ENCODE measurements around the gene TCF21.

The TCF21 gene

GRCh38 chr6:133889557-133890403, 867 bp downstream of the TCF21 start:
- DNase-seq (ENCODE audit: low read depth in 2 of 2) = no peak

DNA sequence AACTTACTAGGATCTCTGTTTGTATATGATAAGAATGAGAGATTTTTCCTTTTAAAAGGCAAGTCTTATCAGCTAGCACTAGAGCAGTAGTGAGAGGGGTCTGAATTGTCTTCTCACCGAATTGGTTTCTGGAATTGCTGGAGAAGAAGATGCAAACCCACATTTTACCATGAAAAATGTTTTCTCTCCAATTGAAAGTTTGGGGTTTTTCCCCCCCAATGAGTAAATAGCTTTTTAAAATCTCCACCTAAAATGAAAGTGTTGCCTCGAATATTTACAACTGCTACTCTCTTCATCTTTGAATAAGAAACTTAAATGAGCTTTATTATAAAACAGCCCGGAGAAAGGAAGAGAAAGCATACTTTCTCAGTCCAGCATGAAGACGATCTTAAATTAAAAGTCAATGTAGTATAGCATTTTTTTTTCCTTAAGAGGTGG, 1.8 kb downstream of the TCF21 start:
- no peak for DNase-seq (ENCODE audit: low read depth in 2 of 2)

- DNase-seq (ENCODE audit: low read depth in 2 of 2) = no peak
Observed at GRCh38 chr6:133891149-133891926, 2.4 kb downstream of the TCF21 start.

DNA sequence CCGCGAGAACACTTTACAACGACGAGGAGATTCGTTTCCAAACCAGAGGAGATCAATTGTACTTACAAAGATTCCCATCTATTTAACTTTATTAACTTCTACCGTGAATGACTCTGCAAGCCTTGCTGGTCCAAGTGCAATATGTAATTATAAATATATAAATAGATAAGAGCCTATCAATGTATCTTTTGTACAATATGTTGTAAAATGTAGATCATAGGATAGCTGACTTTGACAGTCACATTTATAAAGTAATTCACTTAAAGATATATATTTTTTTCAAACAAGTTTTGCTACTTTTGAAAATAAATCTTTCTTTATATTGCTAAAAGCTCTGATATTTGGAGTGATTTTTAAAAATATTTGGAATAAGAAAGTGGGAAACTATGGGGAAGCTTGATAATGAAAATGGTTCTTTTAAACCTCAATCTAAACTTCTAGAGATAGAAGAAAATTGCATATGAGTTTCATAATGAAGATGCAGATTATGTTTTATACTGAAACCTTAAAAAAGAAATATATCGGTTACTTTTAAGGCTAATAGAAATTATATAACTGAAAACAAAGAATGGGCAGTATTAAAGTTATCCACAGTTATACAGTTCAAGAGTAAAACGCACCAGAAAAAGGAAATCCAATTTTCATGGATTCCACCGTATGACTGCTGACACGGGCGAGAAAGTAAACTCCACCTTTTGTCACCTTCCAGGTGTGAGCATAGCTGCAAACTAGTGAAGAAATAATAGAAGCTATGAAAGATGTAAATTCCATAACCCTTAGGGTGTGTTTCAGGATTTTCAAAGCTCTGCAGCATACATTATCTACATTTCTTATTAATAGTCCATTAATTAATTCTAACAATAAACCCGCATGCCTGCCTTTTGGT, 3.3 kb downstream of the TCF21 start:
- DNase-seq (ENCODE audit: low read depth in 2 of 2) = no peak

- DNase-seq (ENCODE audit: low read depth in 2 of 2) = no peak
Observed at GRCh38 chr6:133892813-133893691, 4.1 kb downstream of the TCF21 start.

- no peak for DNase-seq (ENCODE audit: low read depth in 2 of 2)
Observed at GRCh38 chr6:133893946-133894345, 5.0 kb downstream of the TCF21 start.

DNA sequence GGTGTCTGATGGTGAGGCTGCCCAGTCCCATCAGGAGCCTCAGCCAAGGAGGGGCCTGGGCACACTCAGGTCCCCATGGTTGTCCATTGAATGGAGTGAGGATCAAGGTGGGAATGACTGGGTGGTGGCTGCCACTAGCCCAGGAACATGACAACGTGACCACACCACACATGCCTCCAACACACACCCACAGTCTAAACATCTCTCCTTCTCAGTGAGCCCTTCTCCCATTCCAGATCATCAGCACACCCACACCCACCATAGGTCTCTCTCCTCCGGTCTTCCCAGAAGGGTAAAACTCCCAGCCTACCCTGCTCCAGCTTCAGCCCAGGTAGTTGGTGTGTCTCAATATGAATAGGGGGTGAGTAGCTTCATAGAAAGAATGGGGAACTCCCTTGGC, 5.5 kb downstream of the TCF21 start:
- no peak for DNase-seq (ENCODE audit: low read depth in 2 of 2)

DNA sequence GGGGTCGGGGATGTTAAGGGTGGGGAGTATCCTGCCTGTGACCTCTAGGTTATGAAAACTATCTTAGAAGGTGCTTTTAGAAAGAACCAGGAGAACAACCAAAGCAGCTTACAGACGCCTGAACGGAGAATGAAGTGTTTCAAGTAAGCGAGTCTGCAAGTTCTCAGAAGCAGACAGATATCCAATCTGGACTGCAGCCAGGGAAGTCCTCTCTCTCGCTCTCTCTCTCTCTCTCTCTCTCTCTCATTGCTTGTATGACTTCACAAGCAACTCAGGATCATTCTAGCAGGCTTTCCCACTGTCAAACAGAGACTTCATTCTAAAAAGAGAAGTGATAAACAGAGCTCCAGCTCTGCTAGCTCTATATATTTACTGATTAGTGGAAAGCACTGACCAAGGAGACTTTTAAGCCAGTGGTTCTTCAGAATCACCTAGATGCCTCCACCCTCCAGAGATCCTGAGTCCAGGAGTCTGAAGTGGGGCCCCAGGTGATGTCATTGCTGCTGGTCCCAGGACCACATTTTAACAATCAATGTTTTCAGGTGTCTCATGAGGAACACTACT, 6.0 kb downstream of the TCF21 start:
- DNase-seq (ENCODE audit: low read depth in 2 of 2) = no peak

- no peak for DNase-seq (ENCODE audit: low read depth in 2 of 2)
Observed at GRCh38 chr6:133895573-133896343, 6.8 kb downstream of the TCF21 start.

DNA sequence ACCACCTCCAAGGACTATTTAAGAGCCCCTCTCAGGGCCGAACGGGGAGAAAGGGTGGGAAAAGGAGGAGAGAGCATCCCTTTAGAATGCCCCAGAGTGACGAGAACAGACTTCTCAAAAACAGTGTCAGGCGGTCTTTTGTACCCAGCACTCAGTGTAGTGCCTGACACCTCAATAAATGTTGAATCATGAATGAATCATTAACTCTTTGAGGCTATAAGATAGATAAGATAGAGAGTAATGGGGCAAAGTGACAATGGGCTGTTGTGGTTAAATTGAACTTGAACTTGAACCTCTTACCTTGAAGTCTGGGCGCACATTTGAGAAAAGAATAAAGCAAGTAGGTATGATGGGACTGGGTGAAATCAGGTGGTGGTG, 7.4 kb downstream of the TCF21 start:
- DNase-seq (ENCODE audit: low read depth in 2 of 2) = no peak

GRCh38 chr6:133898263-133898662, 9.3 kb downstream of the TCF21 start:
- no peak for DNase-seq (ENCODE audit: low read depth in 2 of 2)

DNA sequence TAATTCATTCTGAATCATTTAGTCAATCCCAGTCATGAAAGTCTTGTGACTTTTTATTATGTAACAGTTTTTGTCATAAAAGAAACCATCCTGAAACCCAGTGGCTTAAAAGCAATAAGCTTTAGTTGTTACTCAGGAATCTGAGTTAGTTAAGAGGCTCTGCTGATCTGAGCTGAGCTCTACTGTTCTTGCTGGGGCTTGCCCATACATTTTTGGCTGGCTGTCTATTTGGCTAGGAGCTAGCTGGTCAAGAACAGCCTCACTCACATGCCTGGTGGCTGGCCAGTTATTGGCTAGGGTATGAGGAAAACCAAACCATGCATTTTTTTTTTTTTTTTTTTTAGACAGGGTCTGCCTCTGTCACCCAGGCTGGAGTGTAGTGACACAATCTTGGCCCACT, 10.6 kb downstream of the TCF21 start:
- no peak for DNase-seq (ENCODE audit: low read depth in 2 of 2)

- no peak for DNase-seq (ENCODE audit: low read depth in 2 of 2)
Observed at GRCh38 chr6:133903855-133904254, 14.9 kb downstream of the TCF21 start.

- DNase-seq (ENCODE audit: low read depth in 2 of 2) = no peak
Observed at GRCh38 chr6:133906050-133906449, 17.1 kb downstream of the TCF21 start.

GRCh38 chr6:133916650-133917151, 27.8 kb downstream of the TCF21 start:
- peak; percentile 35 to 47 for DNase-seq (ENCODE audit: low read depth in 2 of 2)

DNA sequence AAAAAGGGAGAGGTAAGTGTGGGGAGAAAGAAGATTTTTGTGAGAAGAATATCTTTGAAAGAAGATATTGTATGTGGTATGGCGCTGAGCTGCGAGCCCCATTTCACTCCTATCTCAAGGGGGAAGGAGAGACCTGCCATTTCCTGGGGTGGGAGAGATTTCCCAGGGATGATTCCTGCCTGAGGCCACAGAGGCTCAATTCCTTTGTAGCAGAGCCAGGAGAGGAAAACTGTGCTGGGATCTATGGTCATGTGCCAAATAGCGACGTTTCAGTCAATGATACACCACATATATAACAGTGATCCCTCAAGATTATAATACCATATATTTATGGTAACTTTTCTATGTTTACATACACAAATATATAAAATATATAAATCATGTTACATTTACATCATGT, 28.9 kb downstream of the TCF21 start:
- DNase-seq (ENCODE audit: low read depth in 2 of 2) = no peak

- no peak for DNase-seq (ENCODE audit: low read depth in 2 of 2)
Observed at GRCh38 chr6:133918208-133918930, 29.5 kb downstream of the TCF21 start.

- DNase-seq (ENCODE audit: low read depth in 2 of 2) = no peak
Observed at GRCh38 chr6:133919362-133919761, 30.4 kb downstream of the TCF21 start.

DNA sequence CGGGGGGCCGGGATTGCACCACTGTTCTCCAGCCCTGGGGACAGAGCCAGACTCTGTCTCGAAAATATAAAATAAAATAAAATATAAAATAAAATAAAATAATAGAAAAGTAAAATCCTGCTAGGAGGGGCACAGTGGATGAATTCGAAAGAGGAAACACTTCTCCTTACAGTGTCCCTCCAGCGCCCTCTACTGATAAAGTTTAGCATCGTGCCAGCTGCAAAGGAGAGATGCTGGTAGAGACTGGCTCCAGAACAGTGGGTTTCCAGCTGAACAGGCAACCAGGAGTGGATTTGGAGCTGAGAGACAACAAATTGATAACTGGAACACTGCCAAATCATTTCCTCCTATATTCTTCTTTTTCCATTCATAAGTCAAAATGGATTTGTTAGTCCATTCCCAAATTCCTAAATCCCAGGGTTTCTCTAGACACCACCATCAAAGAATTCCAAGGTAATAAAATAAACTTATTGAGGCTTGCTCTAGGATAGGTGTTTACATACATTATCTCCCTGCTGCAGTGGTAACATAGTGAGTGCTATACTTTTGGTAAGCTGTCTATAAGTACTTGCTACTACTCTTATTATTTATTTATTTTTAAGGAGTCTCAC, 32.4 kb downstream of the TCF21 start:
- peak; percentile 34 to 53 for DNase-seq (ENCODE audit: low read depth in 2 of 2)

Measured in fibroblast of skin of left biceps (primary cell).